Smooth muscle cell (in vitro differentiated cells): ENCODE results near the gene NME7. TPM values are rescaled to one million over a fixed set of nuclear protein-coding genes. Genes with fewer than 3 reads are reported as not detected.

ENCODE experiments used
- DNase-seq: peaks from one replicate; lab custom pipeline; 2025; ENCODE audit not compliant: unreplicated experiment; lab: John Stamatoyannopoulos, UW
- H2AFZ ChIP-seq: fragments of 200-600 bp; sonication (generic); 2 replicates; pipeline ENCODE4 v1.6.0; 2016; ENCODE audit warnings: antibody characterized with exemption, low read depth, mild to moderate bottlenecking
- H3F3A ChIP-seq: fragments of 200-600 bp; sonication (generic); 2 replicates; pipeline ENCODE4 v1.6.0; 2017; ENCODE audit warnings: antibody characterized with exemption, low read depth
- H3K27ac ChIP-seq: fragments of 200-600 bp; sonication (generic); 2 replicates; pipeline ENCODE4 v1.5.1; 2016; ENCODE audit warnings: low read depth, mild to moderate bottlenecking
- H3K27me3 ChIP-seq: fragments of 200-600 bp; sonication (generic); 2 replicates; pipeline ENCODE4 v1.6.1; 2016; ENCODE audit warnings: low read depth, mild to moderate bottlenecking
- H3K36me3 ChIP-seq: fragments of 200-600 bp; sonication (generic); 2 replicates; pipeline ENCODE4 v1.5.1; 2016; ENCODE audit warnings: low read depth
- H3K4me1 ChIP-seq: fragments of 200-600 bp; sonication (generic); 2 replicates; pipeline ENCODE4 v1.5.1; 2016; ENCODE audit warnings: low read depth
- H3K4me2 ChIP-seq: fragments of 200-600 bp; sonication (generic); 2 replicates; pipeline ENCODE4 v1.6.0; 2016; ENCODE audit warnings: mild to moderate bottlenecking
- H3K4me3 ChIP-seq: fragments of 200-600 bp; sonication (generic); 2 replicates; pipeline ENCODE4 v1.5.1; 2016; ENCODE audit warnings: mild to moderate bottlenecking
- H3K79me2 ChIP-seq: fragments of 200-600 bp; sonication (generic); 2 replicates; pipeline ENCODE4 v1.6.0; 2016; ENCODE audit warnings: low read depth, mild to moderate bottlenecking
- H3K9ac ChIP-seq: fragments of 200-600 bp; sonication (generic); 2 replicates; pipeline ENCODE4 v1.6.0; 2016; ENCODE audit warnings: low read depth
- H3K9me3 ChIP-seq: fragments of 200-600 bp; sonication (generic); replicated peaks from 2 replicates; pipeline ENCODE4 v1.5.1; 2016; ENCODE audit warnings: low read depth
- H4K20me1 ChIP-seq: fragments of 200-600 bp; sonication (generic); 2 replicates; pipeline ENCODE4 v1.6.0; 2016; ENCODE audit warnings: low read depth
- CTCF ChIP-seq: fragments of 200-600 bp; sonication (generic); IDR thresholded peaks from 2 replicates; pipeline ENCODE4 v1.5.1; 2017; ENCODE audit warnings: borderline replicate concordance, mild to moderate bottlenecking, antibody characterized with exemption; ENCODE audit not compliant: insufficient read depth, poor library complexity, severe bottlenecking
- WGBS: methylation state at CpG from one replicate; pipeline ENCODE4 v1.1.7; 2016; ENCODE audit warnings: low lambda C conversion rate; 5-methylcytosine and 5-hydroxymethylcytosine counted together
- polyA plus RNA-seq: library from polyadenylated mRNA; unstranded; fragments of >200 nt; fragmentation: Nextera tagmentation; extraction: Ambion mirVana; gene quantifications from 2 replicates; pipeline ENCODE4 v1.2.1, GENCODE V29; 2016
- total RNA-seq: library from RNA; depleted of rRNA; stranded (reverse); fragments of >200 nt; gene quantifications from 2 replicates; pipeline ENCODE4 v1.2.3, GENCODE V29; 2014

NME7 gene
- total and polyA plus RNA-seq, 2 experiments from 2014 or later: 26.5 to 77.8 TPM

- WGBS: 95% methylated on average over 2 of the region's 2 CpGs
These were observed 59.1 kb downstream of the NME7 start for GRCh38 chr1:169308313-169309039.

GRCh38 chr1:169307176-169307575 lies 60.4 kb downstream of the NME7 start:
- no peak for DNase-seq
- Histone ChIP-seq H2AFZ (no peak overlapping the region), H4K20me1 (no peaks in the 10 kb centered on the region), H3K4me3 (no peak overlapping the region), H3K9ac (no peak overlapping the region), H3K4me2 (no peak overlapping the region), H3K27me3 (no peaks in the 10 kb centered on the region), H3K4me1 (peaks cover 5% of the 10 kb centered on the region), H3K9me3 (no peaks in the 10 kb centered on the region), H3K79me2 (no peaks in the 10 kb centered on the region), H3K36me3 (no peaks in the 10 kb centered on the region), H3F3A (peaks cover 6% of the 10 kb centered on the region), H3K27ac (no peak overlapping the region)
- 96% methylated on average over 1 of the region's 1 CpG for WGBS
- no peak for TF ChIP-seq CTCF

More at GRCh38 chr1:169308313-169309039, 59.1 kb downstream of the NME7 start:
- Histone ChIP-seq H3K79me2 (no peaks in the 10 kb centered on the region), H3K27ac (no peak overlapping the region), H3K9me3 (no peaks in the 10 kb centered on the region), H3F3A (peaks cover 6% of the 10 kb centered on the region), H3K27me3 (no peaks in the 10 kb centered on the region), H3K4me1 (peaks cover 5% of the 10 kb centered on the region), H3K4me2 (no peak overlapping the region), H3K4me3 (no peak overlapping the region), H4K20me1 (peaks cover 11% of the 10 kb centered on the region), H2AFZ (no peak overlapping the region), H3K36me3 (no peaks in the 10 kb centered on the region), H3K9ac (no peak overlapping the region)
- DNase-seq: no peak
- no peak for TF ChIP-seq CTCF

- Histone ChIP-seq H3K36me3 (no peaks in the 10 kb centered on the region), H3K9ac (no peak overlapping the region), H3K27ac (no peak overlapping the region), H3K27me3 (no peaks in the 10 kb centered on the region), H3K79me2 (no peaks in the 10 kb centered on the region), H3K4me3 (no peak overlapping the region), H4K20me1 (no peaks in the 10 kb centered on the region), H3K4me2 (no peak overlapping the region), H3F3A (no peaks in the 10 kb centered on the region), H3K9me3 (no peaks in the 10 kb centered on the region), H3K4me1 (no peaks in the 10 kb centered on the region), H2AFZ (no peak overlapping the region)
- no peak for TF ChIP-seq CTCF
- DNase-seq: no peak
- 93% methylated on average over 2 of the region's 2 CpGs for WGBS
These were observed 61.6 kb downstream of the NME7 start for GRCh38 chr1:169305948-169306347.

GRCh38 chr1:169305356-169305755 lies 62.2 kb downstream of the NME7 start:
- 85% methylated on average over 5 of the region's 5 CpGs for WGBS
- H3K27ac ChIP-seq: no peak overlapping the region
- no peak overlapping the region for H2AFZ ChIP-seq
- H4K20me1 ChIP-seq: no peaks in the 10 kb centered on the region
- no peaks in the 10 kb centered on the region for H3F3A ChIP-seq
- no peaks in the 10 kb centered on the region for H3K36me3 ChIP-seq
- H3K4me2 ChIP-seq: no peak overlapping the region
- TF ChIP-seq CTCF: no peak
- no peak overlapping the region for H3K4me3 ChIP-seq
- no peaks in the 10 kb centered on the region for H3K27me3 ChIP-seq
- no peaks in the 10 kb centered on the region for H3K4me1 ChIP-seq
- no peaks in the 10 kb centered on the region for H3K79me2 ChIP-seq
- no peaks in the 10 kb centered on the region for H3K9me3 ChIP-seq
- H3K9ac ChIP-seq: no peak overlapping the region
- DNase-seq: no peak
